B cell (primary cell): ENCODE measurements around the gene KCNQ2.

Experiments used
- EZH2 ChIP-seq: IDR thresholded peaks from 2 replicates; pipeline ENCODE4 v1.6.1; 2012; ENCODE audit warnings: borderline replicate concordance, low read depth, mild to moderate bottlenecking, moderate library complexity, low read length; ENCODE audit not compliant: insufficient read depth, poor library complexity, severe bottlenecking
- TF ChIP-seq, protein P1 (sequence below): fragments of 200-600 bp; IDR thresholded peaks from one replicate; pipeline ENCODE4 v1.8.0; 2022; ENCODE audit warnings: antibody characterized with exemption, mild to moderate bottlenecking

DNA sequence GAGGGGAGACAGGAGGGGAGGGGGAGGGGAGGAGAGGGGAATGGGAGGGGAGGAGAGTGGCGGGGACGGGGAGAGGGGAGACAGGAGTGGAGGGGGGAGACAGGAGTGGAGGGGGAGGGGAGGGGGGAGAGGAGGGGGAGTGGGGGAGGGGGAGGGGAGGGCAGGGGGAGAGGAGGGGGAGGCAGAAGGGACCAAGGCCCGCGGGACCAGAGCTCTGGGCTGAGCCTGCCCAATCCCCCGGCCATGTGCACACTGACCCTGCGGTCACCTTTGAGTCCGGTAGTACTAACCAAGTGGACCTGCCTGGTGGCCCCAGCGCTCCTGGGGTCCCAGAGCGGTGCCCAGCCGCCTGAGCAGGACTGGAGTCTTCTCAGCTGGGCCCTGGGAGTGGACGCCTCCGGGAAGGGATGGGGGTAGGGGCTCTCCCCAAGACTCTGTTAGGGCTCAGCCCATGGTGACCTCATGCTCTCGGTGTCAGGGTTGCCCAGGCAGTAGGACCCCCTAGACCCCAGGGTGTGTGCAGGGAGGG lies 471 bp upstream of the KCNQ2 start:
- TF ChIP-seq, protein P1, sequence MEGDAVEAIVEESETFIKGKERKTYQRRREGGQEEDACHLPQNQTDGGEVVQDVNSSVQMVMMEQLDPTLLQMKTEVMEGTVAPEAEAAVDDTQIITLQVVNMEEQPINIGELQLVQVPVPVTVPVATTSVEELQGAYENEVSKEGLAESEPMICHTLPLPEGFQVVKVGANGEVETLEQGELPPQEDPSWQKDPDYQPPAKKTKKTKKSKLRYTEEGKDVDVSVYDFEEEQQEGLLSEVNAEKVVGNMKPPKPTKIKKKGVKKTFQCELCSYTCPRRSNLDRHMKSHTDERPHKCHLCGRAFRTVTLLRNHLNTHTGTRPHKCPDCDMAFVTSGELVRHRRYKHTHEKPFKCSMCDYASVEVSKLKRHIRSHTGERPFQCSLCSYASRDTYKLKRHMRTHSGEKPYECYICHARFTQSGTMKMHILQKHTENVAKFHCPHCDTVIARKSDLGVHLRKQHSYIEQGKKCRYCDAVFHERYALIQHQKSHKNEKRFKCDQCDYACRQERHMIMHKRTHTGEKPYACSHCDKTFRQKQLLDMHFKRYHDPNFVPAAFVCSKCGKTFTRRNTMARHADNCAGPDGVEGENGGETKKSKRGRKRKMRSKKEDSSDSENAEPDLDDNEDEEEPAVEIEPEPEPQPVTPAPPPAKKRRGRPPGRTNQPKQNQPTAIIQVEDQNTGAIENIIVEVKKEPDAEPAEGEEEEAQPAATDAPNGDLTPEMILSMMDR, result no peak
- TF ChIP-seq EZH2, result no peak
